Stomach (tissue), 9 donors: Measurements from ENCODE around the gene PLEK2. TPM values are rescaled to one million over a fixed set of nuclear protein-coding genes. Genes with fewer than 3 reads are reported as not detected.
"Not testable (repeated sequence)": the region's sequence is repeated elsewhere in the genome, so short reads cannot be mapped to it uniquely, and the experiment has no call there.

Experiments used
- DNase-seq, 2 donors: peaks; one replicate each; pipeline versions ENCODE4 v3.0.0 to v3.0.0-alpha.2; 2013 to 2019
- H3K27ac ChIP-seq, 5 donors: fragments of 200-600 bp in 4 of 5; sonication (generic) in 4 of 5; one replicate each; pipeline ENCODE4 v1.5.1; 2013 to 2019; ENCODE audit warnings: mild to moderate bottlenecking in 1 of 5, moderate library complexity in 1 of 5
- H3K27me3 ChIP-seq, 3 donors: fragments of 200-600 bp; sonication (generic); one replicate each; pipeline ENCODE4 v1.5.1; 2017 to 2019; ENCODE audit warnings: mixed run types in 1 of 3
- H3K36me3 ChIP-seq, 4 donors: fragments of 200-600 bp; sonication (generic); 1 replicate in 3 of 4; 2 replicates in 1 of 4; pipeline ENCODE4 v1.5.1; 2016 to 2019
- H3K4me1 ChIP-seq, 4 donors: fragments of 200-600 bp; sonication (generic); one replicate each; pipeline ENCODE4 v1.5.1; 2016 to 2019
- H3K4me3 ChIP-seq, 4 donors: fragments of 200-600 bp; sonication (generic) in 3 of 4; one replicate each; pipeline ENCODE4 v1.5.1; 2016 to 2019; ENCODE audit warnings: mild to moderate bottlenecking in 1 of 4
- H3K9me3 ChIP-seq, 4 donors: fragments of 200-600 bp; sonication (generic); one replicate each; pipeline ENCODE4 v1.5.1; 2016 to 2019
- CTCF ChIP-seq, 7 experiments: fragments of 450-650 bp in 4 of 7; fragments of 200-600 bp in 3 of 7; sonication (generic) in 3 of 7; IDR thresholded peaks; one replicate each; pipeline ENCODE4 v1.5.1; 2016 to 2019; ENCODE audit warnings: antibody characterized with exemption in 7 of 7, control low read depth in 2 of 7, mild to moderate bottlenecking in 1 of 7
- EP300 ChIP-seq: sonication (generic); formaldehyde crosslinking; IDR thresholded peaks from one replicate; pipeline ENCODE4 v1.6.1; 2017; ENCODE audit warnings: antibody characterized with exemption
- POLR2A ChIP-seq, 4 donors: fragments of 450-650 bp; IDR thresholded peaks; one replicate each; pipeline ENCODE4 v1.6.1; 2016; ENCODE audit warnings: antibody characterized with exemption in 4 of 4, control low read depth in 2 of 4, mild to moderate bottlenecking in 1 of 4, moderate library complexity in 1 of 4
- POLR2AphosphoS5 ChIP-seq, 3 donors: sonication (generic); formaldehyde crosslinking; IDR thresholded peaks; one replicate each; pipeline ENCODE4 v1.6.1; 2016; ENCODE audit warnings: antibody characterized with exemption in 3 of 3
- WGBS, 5 donors: extraction: QIAGEN DNeasy Blood & Tissue Kit in 3 of 5; methylation state at CpG; one replicate each; pipeline versions ENCODE4 v1.1.5 to v1.1.7; 2013 to 2018; 5-methylcytosine and 5-hydroxymethylcytosine counted together
- intact Hi-C: fragments of 100-400 bp; cut with DNase I; formaldehyde crosslinking; loops from one replicate; pipeline ENCODE4 v1.15.1; 2023; ENCODE audit warnings: low total_unique reads
- polyA plus RNA-seq, 3 donors: library from polyadenylated mRNA; stranded (reverse); fragments of 200-250 nt; gene quantifications; one replicate each; pipeline ENCODE4 v1.2.3, GENCODE V29; 2013
- total RNA-seq, 5 donors: library from RNA; depleted of rRNA; stranded (reverse); fragments of >200 nt; gene quantifications; one replicate each; pipeline versions ENCODE4 v1.1.0 to v1.2.3, GENCODE V29; 2014 to 2016
- donor health status: healthy with polysubstance abuse.
- donor health status: Bipolar disorder and iron deficiency.
- donor health status: healthy.

The PLEK2 gene
- total and polyA plus RNA-seq, 8 donors: 6.5 to 203 (median 20.0) TPM; not detected in 1

- peak; percentile 63 to 91 for DNase-seq
- 57 to 69% (median 65%) methylated on average over 10 to 11 of the region's 11 CpGs for WGBS, 5 donors
- H3K4me1 ChIP-seq: peaks cover 0 to 24% (median 8%) of the 10 kb centered on the region in 4 donors
Observed at GRCh38 chr14:67418401-67419191, 6.6 kb upstream of the PLEK2 start.

GRCh38 chr14:67417633-67418032 lies 5.7 kb upstream of the PLEK2 start:
- Histone ChIP-seq H3K9me3 (no peaks in the 10 kb centered on the region), H3K4me3 (no peak overlapping the region), H3K27ac (no peak overlapping the region), H3K4me1 (peaks cover 0 to 28% (median 9%) of the 10 kb centered on the region in 4 donors), H3K36me3 (no peaks in the 10 kb centered on the region), H3K27me3 (peaks cover 0 to 7% (median 0%) of the 10 kb centered on the region in 3 donors)
- DNase-seq: no peak
- 82 to 88% (median 86%) methylated on average over 3 of the region's 3 CpGs for WGBS, 5 donors
- TF ChIP-seq CTCF (IDR thresholded peaks at IDR 0.05): no peak
- TF ChIP-seq POLR2A (IDR thresholded peaks at IDR 0.05): no peak
- TF ChIP-seq POLR2AphosphoS5 (IDR thresholded peaks at IDR 0.05): no peak
- no peak for TF ChIP-seq EP300
- intact Hi-C loops: no loop called here

More at GRCh38 chr14:67418401-67419191, 6.6 kb upstream of the PLEK2 start:
- Histone ChIP-seq H3K4me3 (no peak overlapping the region), H3K27ac (peak overlapping the region in 4 of 5 donors; percentile 20 to 67 (median 42)), H3K9me3 (no peaks in the 10 kb centered on the region), H3K36me3 (no peaks in the 10 kb centered on the region), H3K27me3 (peaks cover 0 to 5% (median 0%) of the 10 kb centered on the region in 3 donors)
- intact Hi-C loops: no loop called here
- no peak for TF ChIP-seq EP300
- TF ChIP-seq POLR2AphosphoS5 (IDR thresholded peaks at IDR 0.05): peak in 1 of 3 donors; percentile 34
- TF ChIP-seq POLR2A (IDR thresholded peaks at IDR 0.05): no peak

GRCh38 chr14:67416810-67417209 lies 4.8 kb upstream of the PLEK2 start:
- 71 to 97% (median 93%) methylated on average over 2 of the region's 2 CpGs for WGBS, 5 donors
- H3K9me3 ChIP-seq: no peaks in the 10 kb centered on the region
- intact Hi-C loops: no loop called here
- H3K27ac ChIP-seq: no peak overlapping the region
- H3K4me1 ChIP-seq: peaks cover 0 to 36% (median 16%) of the 10 kb centered on the region in 4 donors
- H3K27me3 ChIP-seq: peaks cover 0 to 15% (median 7%) of the 10 kb centered on the region in 3 donors
- no peak overlapping the region for H3K4me3 ChIP-seq
- H3K36me3 ChIP-seq: no peaks in the 10 kb centered on the region
- DNase-seq: no peak
- TF ChIP-seq CTCF (IDR thresholded peaks at IDR 0.05): no peak
- TF ChIP-seq POLR2AphosphoS5 (IDR thresholded peaks at IDR 0.05): no peak
- TF ChIP-seq EP300: no peak

- DNase-seq: peak in 1 of 2 donors; percentile 40
- H3K9me3 ChIP-seq: no peaks in the 10 kb centered on the region
- no peak overlapping the region for H3K27ac ChIP-seq
- H3K4me3 ChIP-seq: no peak overlapping the region
- peaks cover 0 to 22% (median 10%) of the 10 kb centered on the region in 3 donors for H3K27me3 ChIP-seq
- no peaks in the 10 kb centered on the region for H3K36me3 ChIP-seq
- peaks cover 0 to 43% (median 21%) of the 10 kb centered on the region in 4 donors for H3K4me1 ChIP-seq
- intact Hi-C loops: no loop called here
- TF ChIP-seq POLR2AphosphoS5 (IDR thresholded peaks at IDR 0.05) (no peak), EP300 (no peak), POLR2A (IDR thresholded peaks at IDR 0.05) (no peak), CTCF (IDR thresholded peaks at IDR 0.05) (no peak)
- WGBS, 5 donors: 32 to 58% (median 44%) methylated on average over 7 to 8 of the region's 8 CpGs
Observed at GRCh38 chr14:67416085-67416484, 4.1 kb upstream of the PLEK2 start.

- H3K9me3 ChIP-seq, DNase-seq, H3K36me3 ChIP-seq, H3K27ac ChIP-seq, intact Hi-C loops, H3K4me3 ChIP-seq: not testable (repeated sequence)
- Histone ChIP-seq H3K4me1 (peaks cover 0 to 48% (median 22%) of the 10 kb centered on the region in 4 donors), H3K27me3 (peaks cover 0 to 24% (median 10%) of the 10 kb centered on the region in 3 donors)
- WGBS, 5 donors: 90 to 95% (median 93%) methylated on average over 5 of the region's 5 CpGs
Observed at GRCh38 chr14:67415610-67416009, 3.6 kb upstream of the PLEK2 start.
